ENCODE results near the gene CHRNA10.

Gene CHRNA10, protein sequence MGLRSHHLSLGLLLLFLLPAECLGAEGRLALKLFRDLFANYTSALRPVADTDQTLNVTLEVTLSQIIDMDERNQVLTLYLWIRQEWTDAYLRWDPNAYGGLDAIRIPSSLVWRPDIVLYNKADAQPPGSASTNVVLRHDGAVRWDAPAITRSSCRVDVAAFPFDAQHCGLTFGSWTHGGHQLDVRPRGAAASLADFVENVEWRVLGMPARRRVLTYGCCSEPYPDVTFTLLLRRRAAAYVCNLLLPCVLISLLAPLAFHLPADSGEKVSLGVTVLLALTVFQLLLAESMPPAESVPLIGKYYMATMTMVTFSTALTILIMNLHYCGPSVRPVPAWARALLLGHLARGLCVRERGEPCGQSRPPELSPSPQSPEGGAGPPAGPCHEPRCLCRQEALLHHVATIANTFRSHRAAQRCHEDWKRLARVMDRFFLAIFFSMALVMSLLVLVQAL

DNA sequence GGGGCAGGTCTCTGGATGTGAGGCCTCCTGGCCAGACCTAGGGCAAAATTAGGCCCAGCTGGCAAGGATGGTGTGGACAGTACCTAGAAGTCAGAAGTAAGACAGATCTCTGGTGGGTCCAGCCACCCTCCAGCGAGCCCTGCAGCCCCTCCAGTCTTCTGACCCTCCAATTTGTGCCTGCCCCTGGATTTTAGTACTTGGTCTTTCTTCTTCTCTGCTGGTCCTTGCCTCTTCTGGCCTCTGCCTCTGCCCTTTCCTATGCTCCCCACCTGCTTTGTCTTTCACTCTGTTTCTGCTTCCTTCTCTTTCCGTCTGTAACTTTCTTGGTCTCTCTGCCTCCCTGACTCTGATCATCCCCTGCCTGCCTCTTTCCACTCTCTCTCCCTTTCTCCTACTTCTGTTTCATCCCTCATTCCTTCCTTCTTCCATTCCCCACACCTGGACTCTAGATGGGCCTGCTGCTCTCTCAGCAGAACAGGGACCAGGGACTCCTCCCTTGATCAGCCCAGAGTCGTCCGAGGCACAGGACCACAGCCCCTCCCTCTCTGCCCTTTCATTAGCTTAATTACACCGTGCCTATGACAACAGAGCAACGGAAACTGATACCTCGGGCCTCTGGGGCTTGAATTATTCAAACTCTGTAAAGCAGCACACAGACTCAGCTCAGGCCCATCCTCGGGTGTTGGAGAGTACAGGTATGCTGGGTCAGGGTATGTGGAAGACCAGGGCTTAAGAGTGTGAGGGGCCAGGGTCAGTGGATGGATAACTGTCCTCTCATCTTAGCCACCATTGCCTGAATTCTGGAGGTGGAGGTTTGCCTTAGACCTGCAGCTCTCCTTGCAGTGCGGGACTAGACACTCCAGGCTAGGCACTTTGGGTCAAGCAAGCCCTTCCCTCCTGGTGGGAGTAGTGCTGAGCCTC, at the start of gene CHRNA10:
Gene CHRNA10, minus strand, starts transcription at position 51 of the 921 bp plus-strand sequence. CDS start 72 bp downstream, outside the sequence.
- DNase-seq = no peak

DNA sequence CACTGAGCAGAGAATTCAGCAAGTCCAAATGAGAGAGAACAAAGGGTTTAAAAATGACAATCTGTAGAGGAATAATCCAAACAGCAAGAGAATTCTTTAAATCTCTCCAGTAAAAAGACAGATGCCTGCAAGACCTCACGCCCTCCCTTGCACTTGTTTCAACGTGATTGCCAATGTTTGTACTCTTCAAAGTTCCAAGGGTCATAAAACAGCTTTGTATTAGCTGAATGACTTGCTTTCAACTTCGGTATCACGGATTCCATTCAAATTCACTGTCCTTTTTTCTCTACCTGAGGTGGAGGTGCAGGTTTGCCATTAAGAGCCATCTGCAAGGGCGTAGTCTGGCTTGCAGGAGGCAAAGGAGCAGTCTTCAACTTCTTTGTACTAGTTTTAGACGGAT, 41.1 kb upstream of the CHRNA10 start:
- no peak for DNase-seq

DNA sequence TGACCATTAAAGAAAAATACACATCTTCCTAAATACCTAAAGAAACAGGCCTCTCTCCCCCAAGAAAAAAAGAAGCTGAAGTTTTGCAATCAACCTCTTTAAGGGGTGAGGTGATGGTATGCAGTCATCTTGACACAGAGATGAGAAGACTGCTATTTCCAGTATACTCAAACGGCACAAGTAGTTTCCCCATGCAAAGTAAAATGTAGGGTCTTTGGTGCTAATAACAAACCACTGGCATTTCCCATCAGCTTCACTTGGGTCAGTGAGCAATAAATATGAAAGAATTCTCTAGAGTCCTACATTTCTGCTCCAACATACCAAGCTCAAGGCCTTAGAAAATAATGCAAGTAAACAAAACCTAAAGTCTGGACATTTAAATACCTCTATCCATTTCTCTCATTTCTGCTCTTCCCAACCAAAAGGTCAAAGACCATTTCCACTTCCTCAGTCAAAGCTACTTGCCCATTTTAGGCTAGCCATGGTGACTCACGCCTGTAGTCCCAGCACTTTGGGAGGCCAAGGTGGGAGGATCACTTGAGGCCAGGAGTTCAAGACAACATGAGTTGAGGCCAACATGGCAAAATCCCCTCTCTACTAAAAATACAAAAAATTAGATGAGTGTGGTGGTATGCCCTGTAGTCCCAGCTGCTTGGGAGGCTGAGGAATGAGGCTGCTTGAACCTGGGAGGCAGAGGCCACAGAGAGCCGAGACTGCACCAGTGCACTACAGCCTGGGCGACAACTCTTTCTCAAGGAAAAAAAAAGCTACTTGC, 39.5 kb upstream of the CHRNA10 start:
- no peak for DNase-seq

DNA sequence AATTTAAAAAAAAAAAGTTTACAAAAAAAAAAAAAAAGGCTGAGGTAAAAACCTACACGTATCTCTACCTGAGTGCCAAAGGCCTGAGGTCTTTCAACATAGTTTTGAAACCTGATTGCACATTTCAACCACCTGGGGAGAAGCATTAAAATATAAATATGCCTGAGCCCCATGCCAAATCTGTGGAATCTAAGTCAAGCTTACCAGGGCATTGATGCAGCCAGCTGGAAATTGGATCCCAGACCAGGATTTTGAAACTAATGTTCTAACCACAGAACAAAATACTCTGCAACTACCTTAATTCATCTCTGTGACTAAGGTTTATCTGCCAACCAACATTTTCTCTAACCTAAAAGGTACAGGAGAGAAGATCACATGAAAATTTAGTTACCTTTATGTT, 38.8 kb upstream of the CHRNA10 start:
- no peak for DNase-seq

DNA sequence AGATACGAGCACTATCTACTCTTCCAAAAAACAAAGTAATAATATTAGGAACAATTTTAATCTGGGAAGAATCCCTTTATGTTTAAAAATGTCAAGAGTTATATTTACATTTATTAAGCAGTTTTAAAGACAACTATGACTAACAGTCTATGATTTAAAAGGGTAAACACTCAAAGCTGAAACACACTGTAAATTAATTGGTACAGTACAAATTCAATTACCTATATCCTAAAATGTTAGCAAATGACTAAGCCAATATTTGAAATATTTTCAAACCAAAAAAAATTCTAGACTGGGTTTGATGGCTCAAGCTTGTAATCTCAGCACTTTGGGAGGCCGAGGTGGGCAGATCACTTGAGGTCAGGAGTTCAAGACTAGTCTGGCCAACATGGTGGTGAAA, 36.0 kb upstream of the CHRNA10 start:
- DNase-seq = no peak

DNA sequence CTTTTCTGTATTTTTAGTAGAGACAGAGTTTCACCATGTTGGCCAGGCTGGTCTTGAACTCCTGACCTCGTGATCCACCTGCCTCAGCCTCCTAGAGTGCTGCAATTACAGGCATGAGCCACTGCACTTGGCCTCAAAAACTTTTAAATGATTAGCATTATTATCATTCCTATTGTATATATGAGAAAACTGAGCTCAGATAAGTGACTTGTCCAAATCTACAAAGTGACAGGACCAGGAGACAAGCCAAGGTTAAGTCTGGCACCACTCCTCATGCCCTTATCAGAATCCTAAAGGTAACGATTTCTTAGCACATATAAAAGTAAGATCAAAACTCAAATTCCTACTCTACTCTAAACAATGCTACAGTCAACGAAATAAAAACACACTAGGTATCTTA, 32.2 kb upstream of the CHRNA10 start:
- no peak for DNase-seq

DNA sequence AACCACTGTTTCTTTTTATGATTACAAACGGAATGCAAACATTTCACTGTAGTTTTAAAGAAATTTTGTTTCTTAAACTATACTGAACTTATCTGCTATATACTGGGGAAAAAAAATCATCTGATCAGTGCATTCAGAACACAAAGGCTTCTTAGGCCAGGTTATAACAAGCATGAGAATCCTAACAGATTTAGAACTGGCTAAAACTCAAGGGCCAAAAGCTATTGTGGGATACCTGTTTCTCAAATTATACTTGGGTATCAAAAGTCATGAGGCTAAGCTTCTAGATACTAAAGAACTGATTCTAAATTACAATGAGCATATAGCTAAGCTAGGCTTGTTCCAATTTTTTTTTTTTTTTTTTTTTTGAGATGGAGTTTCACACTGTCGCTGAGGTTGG, 29.7 kb upstream of the CHRNA10 start:
- DNase-seq = no peak

DNA sequence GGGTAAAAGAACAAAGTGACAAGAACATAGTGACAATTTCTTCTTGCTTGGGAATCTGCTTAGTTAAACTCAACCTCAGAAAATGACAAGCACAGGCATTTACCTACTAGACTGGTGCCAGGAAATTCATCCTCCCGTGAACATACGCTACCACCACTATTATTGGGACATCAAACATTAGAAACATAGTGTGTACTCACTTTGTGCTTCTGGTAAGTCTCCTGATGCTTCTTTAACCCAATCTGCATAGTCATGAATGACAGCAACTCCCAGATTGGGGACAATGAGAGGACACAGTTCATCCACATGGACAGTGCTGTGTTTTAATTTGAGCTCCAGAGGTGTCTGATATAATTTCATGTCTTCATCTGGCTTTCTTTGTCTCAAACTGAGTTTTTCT, 29.2 kb upstream of the CHRNA10 start:
- DNase-seq = no peak

DNA sequence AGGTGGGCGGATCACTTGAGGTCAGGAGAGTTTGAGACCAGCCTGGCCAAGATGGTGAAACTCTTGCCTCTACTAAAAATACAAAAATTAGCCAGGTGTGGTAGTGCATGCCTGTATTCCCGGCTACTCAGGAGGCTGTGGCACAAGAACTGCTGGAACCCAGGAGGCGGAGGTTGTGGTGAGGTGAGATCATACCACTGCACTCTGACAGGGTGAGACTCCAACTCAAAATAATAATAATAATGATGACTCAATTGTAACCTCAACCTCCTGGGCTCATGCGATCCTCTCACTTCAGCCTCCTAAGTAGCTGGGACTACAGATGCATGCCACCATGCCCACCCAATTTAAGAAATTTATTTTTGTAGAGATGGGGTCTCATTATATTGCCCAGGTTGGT, 15.6 kb upstream of the CHRNA10 start:
- no peak for DNase-seq

DNA sequence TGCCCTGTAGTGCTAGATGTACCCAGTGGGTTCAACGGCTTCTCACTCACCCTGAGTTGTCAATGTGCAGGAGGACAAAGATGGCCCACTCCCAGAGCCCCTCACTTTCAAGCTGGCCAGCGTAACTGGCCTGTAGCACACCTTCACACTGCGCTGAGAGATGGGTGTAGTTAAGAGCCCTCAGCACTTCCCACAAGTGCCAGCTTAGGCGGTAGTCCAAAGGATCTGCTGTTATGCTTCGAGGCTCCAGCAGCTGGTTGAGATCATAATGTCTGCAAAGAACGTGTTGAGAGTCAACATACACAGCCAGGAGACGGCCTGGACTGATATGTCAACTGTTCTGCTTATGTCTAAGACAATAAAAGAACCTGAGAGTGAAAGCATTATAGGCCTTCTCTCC, 14.7 kb upstream of the CHRNA10 start:
- DNase-seq = no peak

DNA sequence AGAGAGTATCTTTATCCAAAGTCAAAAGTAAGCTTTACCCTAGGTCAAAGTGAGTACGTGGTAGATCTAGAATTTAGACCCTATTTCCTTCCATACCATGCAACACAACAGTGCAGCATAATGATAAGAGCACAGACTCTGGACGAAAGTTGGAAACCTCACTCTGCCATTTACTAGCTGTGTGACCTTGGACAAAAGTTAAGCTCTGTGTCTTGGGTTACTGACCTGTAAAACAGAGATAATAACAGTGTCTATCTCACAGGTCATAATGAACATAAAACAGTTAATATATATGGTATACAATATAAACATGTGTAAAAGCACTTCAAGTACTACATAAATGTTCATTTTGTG, 13.6 kb upstream of the CHRNA10 start:
- no peak for DNase-seq

DNA sequence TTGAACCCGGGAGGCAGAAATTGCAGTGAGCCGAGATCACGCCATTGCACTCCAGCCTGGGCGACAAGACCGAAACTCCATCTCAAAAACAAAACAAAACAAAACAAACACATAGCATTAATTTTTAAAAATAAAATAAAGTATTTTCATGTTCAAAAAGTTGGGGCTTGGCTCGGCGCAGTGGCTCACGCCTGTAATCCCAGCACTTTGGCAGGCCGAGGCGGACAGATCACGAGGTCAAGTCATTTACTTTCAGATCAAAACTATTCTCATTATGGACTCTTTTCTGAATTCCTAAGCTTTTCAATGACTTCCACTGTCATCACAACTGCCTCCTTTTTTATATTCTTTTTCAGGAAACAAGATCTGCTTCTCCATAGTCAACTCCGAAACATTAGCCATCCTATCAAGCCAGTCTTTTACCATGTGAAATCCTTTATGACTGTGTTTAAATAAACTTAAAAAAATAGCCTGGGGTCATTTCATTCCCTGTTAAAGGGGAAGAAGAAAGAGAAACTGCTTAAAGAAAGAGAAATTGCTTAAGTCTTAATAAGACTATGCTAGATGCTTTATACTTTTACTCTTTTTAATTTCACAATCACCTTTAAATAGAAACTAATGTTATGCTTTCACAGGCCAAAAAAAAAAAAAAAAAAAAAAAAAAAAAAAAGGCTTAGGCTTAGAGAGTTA, 13.1 kb upstream of the CHRNA10 start:
- DNase-seq = no peak

DNA sequence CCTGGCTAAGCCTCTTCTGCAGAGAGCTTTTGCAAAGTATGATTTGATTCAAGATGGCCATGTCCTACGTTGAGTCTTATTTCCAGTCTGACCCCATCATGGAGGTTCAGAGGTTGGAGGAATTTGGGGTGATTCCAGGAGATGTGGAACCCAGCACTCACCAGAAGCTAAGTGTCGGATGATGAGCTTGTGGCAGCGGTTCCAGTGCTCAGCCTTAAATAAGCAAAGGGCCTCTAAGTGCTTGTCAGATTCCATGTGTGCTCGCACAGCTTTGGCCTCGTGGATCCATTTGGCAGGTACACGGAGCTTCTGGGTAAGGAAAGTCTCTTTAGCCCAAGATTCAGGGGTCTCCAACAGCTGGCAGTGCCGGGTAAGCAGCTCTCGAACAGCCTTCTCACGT, 11.9 kb upstream of the CHRNA10 start:
- no peak for DNase-seq

DNA sequence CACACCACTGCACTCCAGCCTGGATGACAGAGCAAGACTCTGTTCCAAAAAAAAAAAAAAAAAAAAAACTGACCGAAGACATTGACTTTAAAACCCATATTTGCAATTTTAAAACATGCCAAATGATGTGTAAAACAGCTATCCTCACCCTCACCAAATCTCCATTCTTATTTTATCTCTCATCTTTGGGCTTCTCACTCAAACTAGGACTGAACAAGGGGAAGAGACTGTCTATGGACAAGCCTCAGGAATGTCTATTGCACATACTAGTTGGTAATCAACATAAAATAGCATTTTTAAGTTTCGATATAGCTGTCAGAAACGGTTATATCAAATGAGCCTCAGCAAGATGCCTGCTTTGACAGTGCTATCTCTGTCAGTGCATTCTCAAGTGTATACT, 7.9 kb upstream of the CHRNA10 start:
- no peak for DNase-seq

DNA sequence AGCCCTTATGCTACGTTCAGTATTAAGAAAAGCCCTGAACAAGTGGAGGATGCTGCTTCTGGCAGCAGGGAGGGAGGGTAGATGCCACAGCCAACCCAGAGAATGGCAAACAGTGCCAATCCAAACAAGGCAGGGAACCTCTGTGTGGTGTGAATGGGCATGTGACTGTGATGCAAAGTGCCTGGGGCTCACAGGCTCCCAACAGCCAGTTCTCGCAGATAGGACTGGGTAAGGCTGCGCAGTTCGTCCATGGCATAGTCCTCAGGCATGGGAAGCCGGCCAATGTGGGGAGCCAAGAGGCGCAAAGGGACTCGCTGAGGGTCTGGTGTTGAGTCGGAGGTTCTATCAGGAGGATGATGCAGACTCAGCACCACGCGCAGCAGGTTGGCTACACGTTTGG, 4.8 kb upstream of the CHRNA10 start:
- no peak for DNase-seq

DNA sequence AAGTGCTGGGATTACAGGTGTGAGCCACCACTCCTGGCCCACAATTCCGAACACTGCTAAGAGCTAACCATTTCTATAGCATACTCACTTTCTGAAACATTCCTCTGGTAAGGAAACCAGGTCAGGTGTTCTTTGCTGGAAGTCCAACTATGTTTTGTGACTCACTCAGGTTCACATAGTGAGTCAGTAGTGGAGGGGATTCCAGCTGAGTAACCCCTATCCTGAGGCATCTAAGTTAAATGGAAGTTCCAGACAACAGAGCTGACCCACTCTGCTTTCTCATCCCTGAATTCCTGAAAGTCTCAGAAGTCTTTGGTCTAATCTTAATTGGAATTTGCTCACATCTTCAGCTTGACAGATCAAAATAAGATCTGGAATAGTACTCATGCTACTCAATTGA, 3.0 kb upstream of the CHRNA10 start:
- no peak for DNase-seq

DNA sequence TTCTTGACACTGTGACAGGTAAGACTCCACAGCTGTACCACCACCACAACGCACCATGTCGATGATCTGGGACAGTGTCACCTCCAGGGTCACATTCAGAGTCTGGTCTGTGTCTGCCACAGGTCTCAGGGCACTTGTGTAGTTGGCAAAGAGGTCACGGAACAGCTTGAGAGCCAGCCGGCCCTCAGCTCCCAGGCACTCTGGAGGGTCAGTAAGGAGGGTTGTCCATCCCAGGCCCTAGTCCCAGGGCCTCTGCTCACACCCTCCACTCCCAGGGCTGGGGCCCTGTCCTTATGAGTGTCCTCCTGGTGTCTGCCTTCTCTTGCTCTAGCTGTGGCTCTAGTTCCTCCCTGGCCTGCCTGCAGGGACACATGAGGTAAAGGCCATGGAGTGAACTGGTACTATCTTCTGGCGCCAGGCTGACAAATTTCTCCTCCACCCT, 1.4 kb downstream of the CHRNA10 start:
- no peak for DNase-seq

DNA sequence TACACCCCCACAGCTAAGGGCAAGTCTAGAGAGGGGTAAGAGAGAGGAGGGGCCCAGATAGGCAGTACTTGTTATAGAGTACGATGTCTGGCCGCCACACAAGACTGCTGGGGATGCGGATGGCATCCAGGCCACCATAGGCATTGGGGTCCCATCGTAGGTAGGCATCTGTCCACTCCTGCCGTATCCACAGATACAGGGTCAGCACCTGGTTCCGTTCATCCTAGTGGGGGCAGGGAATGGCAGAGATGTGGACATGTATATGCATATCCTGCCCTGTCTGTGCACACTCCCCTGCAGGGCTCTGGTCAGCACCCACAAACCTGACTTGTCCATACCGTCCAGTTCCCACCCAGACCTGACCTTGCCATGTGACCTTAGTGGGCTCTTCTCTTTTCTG, 2.1 kb downstream of the CHRNA10 start:
- no peak for DNase-seq

DNA sequence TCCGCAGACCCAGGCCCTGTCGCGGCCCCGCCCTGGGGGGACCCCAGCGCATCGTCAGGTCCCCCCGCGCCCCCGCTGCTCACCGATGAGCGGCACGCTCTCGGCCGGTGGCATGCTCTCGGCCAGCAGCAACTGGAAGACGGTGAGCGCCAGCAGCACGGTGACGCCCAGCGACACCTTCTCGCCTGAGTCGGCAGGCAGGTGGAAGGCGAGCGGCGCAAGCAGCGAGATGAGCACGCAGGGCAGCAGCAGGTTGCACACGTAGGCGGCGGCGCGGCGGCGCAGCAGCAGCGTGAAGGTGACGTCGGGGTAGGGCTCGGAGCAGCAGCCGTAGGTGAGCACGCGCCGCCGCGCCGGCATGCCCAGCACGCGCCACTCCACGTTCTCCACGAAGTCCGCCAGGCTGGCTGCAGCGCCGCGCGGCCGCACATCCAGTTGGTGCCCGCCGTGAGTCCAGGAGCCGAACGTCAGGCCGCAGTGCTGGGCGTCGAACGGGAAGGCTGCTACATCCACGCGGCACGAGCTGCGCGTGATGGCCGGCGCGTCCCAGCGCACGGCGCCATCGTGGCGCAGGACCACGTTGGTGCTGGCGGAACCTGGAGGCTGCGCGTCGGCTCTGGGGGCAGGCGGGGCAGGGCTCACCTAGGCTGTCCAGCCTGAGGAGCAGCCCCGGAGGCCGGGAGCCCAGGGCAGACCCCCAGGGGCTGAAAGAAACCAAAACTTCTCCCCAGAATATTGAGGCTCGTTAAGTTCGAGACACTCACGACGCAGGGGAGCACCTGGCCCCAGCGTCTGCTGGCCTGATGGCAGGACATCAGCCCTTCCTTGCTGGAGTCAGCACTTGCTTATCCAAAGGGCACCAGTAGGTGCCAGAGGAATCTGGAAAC, 3.8 kb downstream of the CHRNA10 start:
- no peak for DNase-seq

DNA sequence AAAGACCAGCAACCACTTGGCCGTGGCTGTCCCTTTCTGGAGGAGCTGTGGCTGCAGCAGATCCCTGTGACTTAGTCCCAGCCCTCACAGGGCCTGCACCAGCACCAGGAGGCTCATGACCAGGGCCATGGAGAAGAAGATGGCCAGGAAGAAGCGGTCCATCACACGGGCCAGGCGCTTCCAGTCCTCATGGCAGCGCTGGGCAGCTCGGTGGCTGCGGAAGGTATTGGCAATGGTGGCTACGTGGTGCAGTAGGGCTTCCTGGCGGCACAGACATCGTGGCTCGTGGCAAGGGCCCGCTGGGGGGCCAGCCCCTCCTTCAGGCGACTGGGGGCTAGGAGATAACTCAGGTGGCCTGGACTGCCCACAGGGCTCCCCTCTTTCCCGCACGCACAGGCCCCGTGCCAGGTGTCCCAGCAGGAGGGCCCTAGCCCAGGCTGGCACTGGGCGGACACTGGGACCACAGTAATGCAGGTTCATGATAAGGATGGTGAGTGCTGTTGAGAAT, 5.1 kb downstream of the CHRNA10 start:
- no peak for DNase-seq

DNA sequence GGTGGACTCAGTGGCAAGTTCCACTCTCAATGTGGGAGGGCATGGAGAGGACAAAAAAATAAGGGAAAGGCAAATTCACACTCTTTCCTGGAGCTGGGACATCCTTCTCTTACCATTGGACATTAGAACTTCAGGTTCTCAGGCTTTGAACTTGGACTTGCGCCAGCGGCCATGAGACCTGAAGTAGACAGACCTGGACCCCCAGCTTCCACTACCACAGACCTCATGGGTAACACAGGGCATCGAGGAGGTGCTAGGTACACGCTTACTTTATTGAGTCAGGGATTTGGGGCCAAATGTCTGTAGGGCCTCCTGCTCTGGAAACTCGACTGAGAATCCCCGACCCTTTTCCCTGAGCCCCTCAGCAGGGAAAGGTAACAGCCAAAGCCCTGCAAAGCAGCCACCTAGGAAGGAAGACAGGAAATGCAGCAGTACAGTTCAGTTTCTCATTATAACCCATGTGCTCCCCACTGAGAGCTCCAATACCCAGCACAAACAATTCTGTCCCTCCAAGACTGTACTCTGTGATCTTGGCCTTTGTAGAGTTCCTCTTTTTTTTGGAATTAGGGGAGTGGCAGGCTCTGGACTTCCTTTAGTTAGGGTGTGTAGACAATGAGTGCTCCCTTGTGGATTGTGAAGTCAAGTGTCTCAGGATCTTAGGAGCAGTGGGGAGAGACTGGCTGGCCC, 5.7 kb downstream of the CHRNA10 start:
- DNase-seq = no peak

Data from SIG-M5 (cell line).